SK-N-SH (cell line): Measurements from ENCODE around the gene TJAP1. TPM values are rescaled to one million over a fixed set of nuclear protein-coding genes. Genes with fewer than 3 reads are reported as not detected.

ENCODE experiments used
- CTCF ChIA-PET: fragments of 300-600, 350-600 bp; formaldehyde crosslinking; extraction: SDS; loops from one replicate; lab custom pipeline; 2021; lab: Yijun Ruan, JAX
- POLR2A ChIA-PET: fragments of 350-600 bp; sonication (Branson Sonifier 250); formaldehyde crosslinking; extraction: SDS; loops from one replicate; lab custom pipeline; 2020; ENCODE audit warnings: antibody characterized with exemption, inconsistent platforms; lab: Yijun Ruan, JAX
- DNase-seq: peaks from one replicate; pipeline ENCODE4 v3.0.0; 2012
- H2AFZ ChIP-seq: fragments of 200-600 bp; sonication (generic); 2 replicates; pipeline ENCODE4 v1.8.1; 2016; ENCODE audit warnings: antibody characterized with exemption, mild to moderate bottlenecking, low read depth
- H3F3A ChIP-seq: fragments of 200-600 bp; sonication (generic); replicated peaks from 2 replicates; pipeline ENCODE3; 2016; ENCODE audit warnings: antibody characterized with exemption, mild to moderate bottlenecking; ENCODE audit not compliant: insufficient read depth
- H3K27ac ChIP-seq, 2 experiments: fragments of 200-500 bp in 1 of 2; fragments of 200-600 bp in 1 of 2; sonication (Bioruptor generic) in 1 of 2; sonication (generic), shearing (Covaris generic) in 1 of 2; 2 replicates each; pipeline versions ENCODE4 v1.5.1 to v1.6.1; 2014 to 2016; ENCODE audit warnings: low read depth in 2 of 2, inconsistent platforms in 1 of 2, low read length in 1 of 2, mild to moderate bottlenecking in 1 of 2, mixed read lengths in 1 of 2
- H3K27me3 ChIP-seq: fragments of 200-600 bp; sonication (generic), shearing (Covaris generic); 2 replicates; pipeline ENCODE4 v1.6.1; 2016; ENCODE audit warnings: mixed run types; ENCODE audit not compliant: insufficient read depth
- H3K36me3 ChIP-seq, 2 experiments: fragments of 200-500 bp in 1 of 2; fragments of 200-600 bp in 1 of 2; sonication (Bioruptor generic) in 1 of 2; sonication (generic) in 1 of 2; replicated peaks in 1 of 2; 2 replicates each; pipeline versions ENCODE3 to v1.5.1; 2014 to 2016; ENCODE audit warnings: low read length in 1 of 2, mild to moderate bottlenecking in 1 of 2; ENCODE audit not compliant: insufficient read depth in 2 of 2, control insufficient read depth in 1 of 2
- H3K4me1 ChIP-seq, 2 experiments: fragments of 200-500 bp in 1 of 2; fragments of 200-600 bp in 1 of 2; sonication (Bioruptor generic) in 1 of 2; sonication (generic), shearing (Covaris generic) in 1 of 2; 2 replicates each; pipeline versions ENCODE4 v1.5.1 to v1.6.1; 2014 to 2016; ENCODE audit warnings: low read depth in 1 of 2, low read length in 1 of 2, mixed run types in 1 of 2; ENCODE audit not compliant: insufficient read depth in 2 of 2, control insufficient read depth in 1 of 2
- H3K4me2 ChIP-seq: fragments of 200-600 bp; sonication (generic), shearing (Covaris generic); 2 replicates; pipeline ENCODE4 v1.6.1; 2017; ENCODE audit warnings: mixed run types
- H3K4me3 ChIP-seq, 2 experiments: fragments of 200-500 bp in 1 of 2; fragments of 200-600 bp in 1 of 2; sonication (Bioruptor generic) in 1 of 2; sonication (generic), shearing (Covaris generic) in 1 of 2; 2 replicates each; pipeline versions ENCODE4 v1.5.1 to v1.8.1; 2014 to 2016; ENCODE audit warnings: low read depth in 2 of 2, inconsistent platforms in 1 of 2, low read length in 1 of 2, mild to moderate bottlenecking in 1 of 2, mixed read lengths in 1 of 2, moderate library complexity in 1 of 2
- H3K79me2 ChIP-seq: fragments of 200-600 bp; sonication (generic); 2 replicates; pipeline ENCODE4 v1.8.1; 2017; ENCODE audit warnings: mild to moderate bottlenecking; ENCODE audit not compliant: insufficient read depth
- H3K9ac ChIP-seq: fragments of 200-600 bp; sonication (generic); 2 replicates; pipeline ENCODE4 v1.6.1; 2017; ENCODE audit warnings: mixed run types
- H3K9me2 ChIP-seq: fragments of 200-600 bp; sonication (generic); 2 replicates; pipeline ENCODE4 v1.6.1; 2017; ENCODE audit warnings: mixed run types
- H3K9me3 ChIP-seq: fragments of 200-600 bp; sonication (generic); 2 replicates; pipeline ENCODE4 v1.6.1; 2017; ENCODE audit warnings: mixed run types, mild to moderate bottlenecking, moderate library complexity
- H4K20me1 ChIP-seq: fragments of 200-600 bp; sonication (generic); 2 replicates; pipeline ENCODE4 v1.6.1; 2017; ENCODE audit warnings: mild to moderate bottlenecking, mixed run types; ENCODE audit not compliant: insufficient read depth
- ELF1 ChIP-seq: IDR thresholded peaks from 2 replicates; pipeline ENCODE4 v1.4.0; 2012
- EP300 ChIP-seq, 2 experiments: IDR thresholded peaks; 2 replicates each; pipeline versions ENCODE4 v1.4.0 to v1.6.1; 2012; ENCODE audit warnings: borderline replicate concordance in 1 of 2, low read depth in 1 of 2, low read length in 1 of 2
- EZH2phosphoT487 ChIP-seq: fragments of 200-600 bp; sonication (generic); IDR thresholded peaks from 2 replicates; pipeline ENCODE4 v1.6.1; 2017; ENCODE audit warnings: low read depth, mixed run types, mild to moderate bottlenecking, antibody characterized with exemption, moderate library complexity, borderline replicate concordance
- FOSL2 ChIP-seq: IDR thresholded peaks from 2 replicates; pipeline ENCODE4 v1.4.0; 2012; ENCODE audit warnings: low read depth, mild to moderate bottlenecking, moderate library complexity, borderline replicate concordance
- FOXM1 ChIP-seq: IDR thresholded peaks from 2 replicates; pipeline ENCODE4 v1.4.0; 2012; ENCODE audit warnings: low read depth, mild to moderate bottlenecking
- GABPA ChIP-seq: IDR thresholded peaks from 2 replicates; pipeline ENCODE4 v1.4.0; 2012; ENCODE audit warnings: low read depth, mild to moderate bottlenecking
- JUND ChIP-seq: IDR thresholded peaks from 2 replicates; pipeline ENCODE4 v1.4.0; 2012
- MEF2A ChIP-seq: IDR thresholded peaks from 2 replicates; pipeline ENCODE4 v1.4.0; 2012; ENCODE audit warnings: low read depth, borderline replicate concordance
- MXI1 ChIP-seq: IDR thresholded peaks from 2 replicates; pipeline ENCODE4 v1.6.1; 2012; ENCODE audit warnings: mild to moderate bottlenecking, low read depth, low read length, improper control_type of control experiment
- NFIC ChIP-seq: IDR thresholded peaks from 2 replicates; pipeline ENCODE4 v1.4.0; 2012; ENCODE audit warnings: borderline replicate concordance
- NRF1 ChIP-seq: IDR thresholded peaks from 2 replicates; pipeline ENCODE4 v1.6.1; 2012; ENCODE audit warnings: low read depth, mild to moderate bottlenecking, low read length
- RAD21 ChIP-seq: IDR thresholded peaks from 2 replicates; pipeline ENCODE4 v1.6.1; 2012; ENCODE audit warnings: mild to moderate bottlenecking, low read length
- RCOR1 ChIP-seq: fragments of 150-350 bp; IDR thresholded peaks from 2 replicates; pipeline ENCODE4 v1.6.1; 2017; ENCODE audit warnings: antibody characterized with exemption, low read length
- RFX5 ChIP-seq: IDR thresholded peaks from 2 replicates; pipeline ENCODE4 v1.6.1; 2012; ENCODE audit warnings: mild to moderate bottlenecking, improper control_type of control experiment, low read length
- TCF12 ChIP-seq: IDR thresholded peaks from 2 replicates; pipeline ENCODE4 v1.4.0; 2012
- TEAD4 ChIP-seq: IDR thresholded peaks from 2 replicates; pipeline ENCODE4 v1.4.0; 2012; ENCODE audit warnings: mild to moderate bottlenecking, borderline replicate concordance; ENCODE audit not compliant: insufficient read depth
- WGBS: methylation state at CpG from one replicate; pipeline ENCODE4 v1.1.6; 2017; ENCODE audit warnings: low lambda C conversion rate; 5-methylcytosine and 5-hydroxymethylcytosine counted together
- polyA plus RNA-seq, 3 experiments: library from polyadenylated mRNA; depleted of rRNA; stranded (reverse); fragments of >200 nt; gene quantifications; 2 replicates each; pipeline ENCODE4 v1.2.3, GENCODE V29; 2012
- TF ChIP-seq, protein P1 (sequence below): IDR thresholded peaks from 2 replicates; pipeline ENCODE4 v1.4.0; 2012; ENCODE audit warnings: low read depth, borderline replicate concordance
- TF ChIP-seq, protein P2 (sequence below): IDR thresholded peaks from 2 replicates; pipeline ENCODE4 v1.6.1; 2012; ENCODE audit warnings: mild to moderate bottlenecking, low read depth, low read length, moderate library complexity

Gene TJAP1
- polyA plus RNA-seq, 1 of the 3 experiments (the other 2 are of a cell fraction), result 39.5 TPM

DNA sequence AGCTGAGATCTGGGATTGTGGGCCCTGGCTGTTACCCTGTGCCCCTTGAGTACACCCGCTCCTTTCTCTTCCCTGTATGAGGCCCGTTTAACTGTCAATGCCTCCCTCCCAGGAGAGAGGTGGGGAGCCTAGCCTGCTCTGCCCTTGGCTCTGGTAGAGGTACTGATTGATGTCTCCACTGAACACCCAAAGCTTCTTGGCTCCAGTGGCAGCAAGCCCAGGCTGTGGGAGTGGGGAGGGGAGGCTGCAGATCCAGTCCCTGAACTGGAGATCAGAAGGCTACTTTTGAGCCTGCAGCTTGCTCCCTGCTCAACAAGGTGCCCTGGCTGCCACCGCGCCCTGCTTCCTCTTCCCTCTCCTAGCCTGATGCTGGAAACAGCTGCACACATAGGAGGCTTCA, 25.3 kb downstream of the TJAP1 start:
- H3K4me2 ChIP-seq, result no peak overlapping the region
- POLR2A ChIA-PET, result interaction anchor here (0.8 kb wide), 1 partner anchor 14 kb away, joined by 3 read pairs; the partner anchor contains the start of genes POLR1C and YIPF3
- TF ChIP-seq, protein P1, sequence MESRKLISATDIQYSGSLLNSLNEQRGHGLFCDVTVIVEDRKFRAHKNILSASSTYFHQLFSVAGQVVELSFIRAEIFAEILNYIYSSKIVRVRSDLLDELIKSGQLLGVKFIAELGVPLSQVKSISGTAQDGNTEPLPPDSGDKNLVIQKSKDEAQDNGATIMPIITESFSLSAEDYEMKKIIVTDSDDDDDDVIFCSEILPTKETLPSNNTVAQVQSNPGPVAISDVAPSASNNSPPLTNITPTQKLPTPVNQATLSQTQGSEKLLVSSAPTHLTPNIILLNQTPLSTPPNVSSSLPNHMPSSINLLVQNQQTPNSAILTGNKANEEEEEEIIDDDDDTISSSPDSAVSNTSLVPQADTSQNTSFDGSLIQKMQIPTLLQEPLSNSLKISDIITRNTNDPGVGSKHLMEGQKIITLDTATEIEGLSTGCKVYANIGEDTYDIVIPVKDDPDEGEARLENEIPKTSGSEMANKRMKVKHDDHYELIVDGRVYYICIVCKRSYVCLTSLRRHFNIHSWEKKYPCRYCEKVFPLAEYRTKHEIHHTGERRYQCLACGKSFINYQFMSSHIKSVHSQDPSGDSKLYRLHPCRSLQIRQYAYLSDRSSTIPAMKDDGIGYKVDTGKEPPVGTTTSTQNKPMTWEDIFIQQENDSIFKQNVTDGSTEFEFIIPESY, result no peak
- TF ChIP-seq, all 33 proteins: peak for 0
- Histone ChIP-seq H2AFZ (no peak overlapping the region), H3K4me1 (peaks cover 0 to 5% of the 10 kb centered on the region in 2 experiments; a peak in 1 of 4 replicates), H3K4me3 (no peak overlapping the region), H4K20me1 (0 out of 2 replicates have a peak, but pooled peaks cover 4% of the 10 kb centered on the region), H3K9me3 (no peaks in the 10 kb centered on the region), H3K27ac (no peak overlapping the region), H3K79me2 (no peaks in the 10 kb centered on the region), H3K36me3 (peaks cover 14 to 59% of the 10 kb centered on the region in 2 experiments), H3K27me3 (no peaks in the 10 kb centered on the region), H3K9ac (no peak overlapping the region), H3F3A (no peaks in the 10 kb centered on the region), H3K9me2 (no peaks in the 10 kb centered on the region)
- WGBS, result 83% methylated on average over 4 of the region's 4 CpGs
- CTCF ChIA-PET, result interaction anchor here (13.6 to 22.4 kb wide), 2 partner anchors 11 to 43 kb away, joined by 213 to 382 read pairs; partner anchors contain the start of gene DLK2
- no peak for DNase-seq

DNA sequence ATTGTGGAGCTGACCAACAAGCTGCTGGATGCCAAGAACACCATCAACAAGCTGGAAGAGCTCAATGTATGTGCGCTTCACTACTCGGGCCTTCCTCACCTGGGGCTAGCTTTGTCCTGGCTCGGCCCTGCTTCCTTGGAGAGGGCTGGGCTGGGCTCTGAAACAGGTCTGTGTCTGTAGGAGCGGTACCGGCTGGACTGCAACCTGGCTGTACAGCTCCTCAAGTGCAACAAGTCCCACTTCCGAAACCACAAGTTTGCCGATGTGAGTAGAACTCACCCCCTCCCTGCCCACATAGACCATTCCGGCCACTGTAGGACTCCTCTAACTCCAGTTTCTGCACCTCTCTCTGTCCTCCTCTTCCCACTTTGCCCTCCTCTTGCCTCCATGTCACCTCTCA, 26.1 kb downstream of the TJAP1 start:
- Histone ChIP-seq H3K36me3 (peaks cover 14 to 57% of the 10 kb centered on the region in 2 experiments), H3K4me3 (no peak overlapping the region), H4K20me1 (0 out of 2 replicates have a peak, but pooled peaks cover 4% of the 10 kb centered on the region), H3K4me1 (peaks cover 0 to 9% of the 10 kb centered on the region in 2 experiments; a peak in 1 of 4 replicates), H3K79me2 (no peaks in the 10 kb centered on the region), H3K9me3 (no peaks in the 10 kb centered on the region), H3F3A (no peaks in the 10 kb centered on the region), H3K27ac (no peak overlapping the region), H2AFZ (no peak overlapping the region), H3K9me2 (no peaks in the 10 kb centered on the region), H3K9ac (no peak overlapping the region), H3K4me2 (no peak overlapping the region), H3K27me3 (no peaks in the 10 kb centered on the region)
- WGBS, result 98% methylated on average over 6 of the region's 8 CpGs
- POLR2A ChIA-PET, result interaction anchor here (0.8 kb wide), 1 partner anchor 14 kb away, joined by 3 read pairs; the partner anchor contains the start of genes POLR1C and YIPF3
- CTCF ChIA-PET, result interaction anchor here (13.6 to 22.4 kb wide), 2 partner anchors 12 to 44 kb away, joined by 213 to 382 read pairs; partner anchors contain the start of gene DLK2
- no peak for DNase-seq
- TF ChIP-seq ELF1, result no peak
- TF ChIP-seq NFIC, result no peak
- TF ChIP-seq TEAD4, result no peak
- no peak for TF ChIP-seq EP300 (IDR thresholded peaks at IDR 0.05; ENCODE audit: borderline replicate concordance in 1 of 2, low read depth in 1 of 2, low read length in 1 of 2)
- TF ChIP-seq JUND, result no peak
- TF ChIP-seq NRF1, result no peak
- no peak for TF ChIP-seq TCF12
- TF ChIP-seq RAD21, result no peak
- TF ChIP-seq, protein P2, sequence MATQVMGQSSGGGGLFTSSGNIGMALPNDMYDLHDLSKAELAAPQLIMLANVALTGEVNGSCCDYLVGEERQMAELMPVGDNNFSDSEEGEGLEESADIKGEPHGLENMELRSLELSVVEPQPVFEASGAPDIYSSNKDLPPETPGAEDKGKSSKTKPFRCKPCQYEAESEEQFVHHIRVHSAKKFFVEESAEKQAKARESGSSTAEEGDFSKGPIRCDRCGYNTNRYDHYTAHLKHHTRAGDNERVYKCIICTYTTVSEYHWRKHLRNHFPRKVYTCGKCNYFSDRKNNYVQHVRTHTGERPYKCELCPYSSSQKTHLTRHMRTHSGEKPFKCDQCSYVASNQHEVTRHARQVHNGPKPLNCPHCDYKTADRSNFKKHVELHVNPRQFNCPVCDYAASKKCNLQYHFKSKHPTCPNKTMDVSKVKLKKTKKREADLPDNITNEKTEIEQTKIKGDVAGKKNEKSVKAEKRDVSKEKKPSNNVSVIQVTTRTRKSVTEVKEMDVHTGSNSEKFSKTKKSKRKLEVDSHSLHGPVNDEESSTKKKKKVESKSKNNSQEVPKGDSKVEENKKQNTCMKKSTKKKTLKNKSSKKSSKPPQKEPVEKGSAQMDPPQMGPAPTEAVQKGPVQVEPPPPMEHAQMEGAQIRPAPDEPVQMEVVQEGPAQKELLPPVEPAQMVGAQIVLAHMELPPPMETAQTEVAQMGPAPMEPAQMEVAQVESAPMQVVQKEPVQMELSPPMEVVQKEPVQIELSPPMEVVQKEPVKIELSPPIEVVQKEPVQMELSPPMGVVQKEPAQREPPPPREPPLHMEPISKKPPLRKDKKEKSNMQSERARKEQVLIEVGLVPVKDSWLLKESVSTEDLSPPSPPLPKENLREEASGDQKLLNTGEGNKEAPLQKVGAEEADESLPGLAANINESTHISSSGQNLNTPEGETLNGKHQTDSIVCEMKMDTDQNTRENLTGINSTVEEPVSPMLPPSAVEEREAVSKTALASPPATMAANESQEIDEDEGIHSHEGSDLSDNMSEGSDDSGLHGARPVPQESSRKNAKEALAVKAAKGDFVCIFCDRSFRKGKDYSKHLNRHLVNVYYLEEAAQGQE, result no peak
- TF ChIP-seq FOSL2, result no peak
- TF ChIP-seq MXI1, result no peak
- no peak for TF ChIP-seq RCOR1
- no peak for TF ChIP-seq RFX5
- TF ChIP-seq MEF2A, result no peak
- TF ChIP-seq FOXM1, result no peak
- TF ChIP-seq EZH2phosphoT487, result no peak
- TF ChIP-seq, protein P1, result no peak
- TF ChIP-seq GABPA, result no peak
